HFF-Myc (cell line): ENCODE data around the gene MEGF11.

ENCODE experiments used
- DNase-seq: peaks from one replicate; pipeline ENCODE4 v3.0.0-alpha.2; 2011; ENCODE audit warnings: low read depth; ENCODE audit errors: extremely low read depth
- H3K4me3 ChIP-seq: replicated peaks from 2 replicates; pipeline ENCODE4 v1.5.1; 2011; ENCODE audit warnings: low read depth, mild to moderate bottlenecking, control low read depth, low read length
- CTCF ChIP-seq: IDR thresholded peaks from 2 replicates; pipeline ENCODE4 v1.5.1; 2012; ENCODE audit warnings: mild to moderate bottlenecking, low read depth, low read length, control low read depth; ENCODE audit errors: missing control alignments

The MEGF11 gene

DNA sequence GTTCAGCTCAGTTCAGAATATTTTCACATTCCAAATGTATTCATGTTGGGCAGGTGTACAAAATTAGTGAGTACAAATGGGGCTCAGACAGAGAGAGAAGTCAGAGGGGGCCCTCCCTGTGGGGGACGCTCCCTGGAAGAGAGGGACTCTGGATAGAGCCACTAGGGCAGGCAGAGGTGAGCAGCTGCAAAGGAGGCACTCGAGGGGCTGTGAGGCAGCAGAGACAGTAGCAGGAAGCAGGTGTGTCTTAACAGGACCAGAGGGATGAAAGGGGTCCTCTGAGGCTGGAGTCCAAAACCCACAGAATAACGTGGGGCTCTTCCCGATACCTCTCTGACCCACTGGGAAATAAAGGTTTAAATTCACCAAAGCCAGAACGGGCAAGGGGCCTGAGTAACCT is 127.1 kb downstream of the MEGF11 start:
- H3K4me3 ChIP-seq, result no peak overlapping the region
- DNase-seq, result no peak
- no peak for TF ChIP-seq CTCF

- no peak overlapping the region for H3K4me3 ChIP-seq
- TF ChIP-seq CTCF, result no peak
- DNase-seq, result no peak
Measured at GRCh38 chr15:66126031-66126441, 127.5 kb downstream of the MEGF11 start.

DNA sequence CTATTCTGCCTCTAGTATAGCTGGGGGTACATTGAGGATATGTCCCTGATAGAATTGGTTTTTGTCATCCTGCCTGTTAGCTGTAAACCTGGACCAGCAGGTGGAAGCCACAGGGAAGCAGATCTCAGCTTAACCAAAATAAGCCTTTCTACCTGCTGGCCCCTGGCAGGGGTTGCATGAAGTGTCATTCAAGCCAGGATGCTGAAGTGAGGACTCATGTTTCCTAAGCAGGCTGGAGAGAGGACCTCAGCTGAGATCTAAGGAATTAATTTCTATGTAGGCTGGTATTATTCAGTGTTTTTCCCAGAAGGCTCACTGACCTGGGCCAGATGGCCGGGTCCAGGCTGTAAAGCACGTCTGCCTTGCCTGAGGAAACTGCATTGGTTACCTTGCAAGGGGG is 128.9 kb downstream of the MEGF11 start:
- no peak overlapping the region for H3K4me3 ChIP-seq
- no peak for DNase-seq
- no peak for TF ChIP-seq CTCF

DNA sequence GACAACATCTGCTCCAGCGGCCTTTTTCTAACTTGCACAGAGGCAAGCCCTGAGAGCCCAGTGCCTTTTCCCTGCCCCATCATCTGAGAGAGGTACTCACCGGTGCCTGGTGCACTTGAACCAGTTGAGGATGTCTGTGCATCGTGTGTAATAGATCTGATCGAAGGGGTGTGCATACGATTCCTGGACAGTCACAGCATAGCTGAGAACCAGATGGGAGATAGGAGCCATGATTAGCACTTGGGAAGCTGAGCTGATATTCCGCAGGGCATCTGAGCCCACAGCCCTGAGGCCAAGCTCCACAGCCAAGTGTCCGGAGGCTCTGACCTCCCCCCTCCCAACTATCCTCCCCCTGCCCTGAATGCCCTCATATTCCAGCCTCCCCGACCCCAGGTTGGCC is 129.8 kb downstream of the MEGF11 start:
- no peak overlapping the region for H3K4me3 ChIP-seq
- no peak for TF ChIP-seq CTCF
- DNase-seq, result no peak

- no peak for DNase-seq
- no peak for TF ChIP-seq CTCF
- no peak overlapping the region for H3K4me3 ChIP-seq
Measured at GRCh38 chr15:66120422-66120821, 133.1 kb downstream of the MEGF11 start.

DNA sequence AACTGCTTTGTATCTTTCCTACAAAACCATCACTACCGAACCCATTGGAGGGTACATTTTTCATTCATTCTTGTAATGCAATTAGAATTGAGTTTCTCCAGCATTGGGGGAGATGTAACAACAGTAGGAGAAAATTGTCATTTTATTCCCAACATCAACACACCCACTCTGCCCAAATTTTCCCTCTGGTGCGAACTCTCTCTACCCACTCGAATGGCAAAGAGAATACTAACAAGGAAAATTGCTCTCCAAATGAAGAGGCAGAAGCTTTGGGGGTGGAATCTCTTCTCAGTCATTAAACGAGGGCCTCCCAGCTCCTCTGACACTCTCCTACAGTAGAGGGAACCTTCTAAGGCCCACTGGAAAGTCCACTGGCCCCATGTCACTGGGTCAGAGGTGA is 135.7 kb downstream of the MEGF11 start:
- no peak for DNase-seq
- no peak for TF ChIP-seq CTCF
- H3K4me3 ChIP-seq, result no peak overlapping the region

DNA sequence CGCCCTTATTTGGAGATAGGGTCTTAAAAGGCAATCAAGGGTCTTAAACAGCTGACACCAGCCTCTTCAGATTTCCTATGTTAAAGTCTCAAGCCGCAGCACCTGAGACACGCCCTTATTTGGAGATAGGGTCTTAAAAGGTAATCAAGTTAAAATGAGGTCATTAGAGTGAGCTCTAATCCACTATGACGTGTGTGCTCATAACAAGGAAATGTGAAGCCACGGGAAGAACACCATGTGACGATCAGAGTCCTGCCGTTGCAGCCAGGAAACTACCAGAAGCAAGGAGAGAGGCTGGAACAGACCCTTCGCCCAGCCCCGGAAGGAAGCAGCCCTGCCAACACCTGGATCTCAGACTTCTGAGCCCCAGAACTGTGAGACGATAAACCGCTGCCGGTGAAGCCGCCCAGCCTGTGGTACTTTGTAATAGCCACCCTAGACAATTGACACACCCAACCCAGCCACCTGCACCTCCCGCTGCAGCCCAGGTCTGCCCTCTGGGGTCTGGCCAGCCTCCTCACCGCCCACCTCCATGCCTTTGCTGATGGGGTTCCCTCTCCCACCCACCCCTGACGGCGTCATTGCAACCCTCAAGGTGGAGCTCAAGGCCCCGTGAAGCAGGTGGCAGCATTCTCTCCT is 137.9 kb downstream of the MEGF11 start:
- no peak overlapping the region for H3K4me3 ChIP-seq
- DNase-seq, result no peak
- TF ChIP-seq CTCF, result no peak
